Measurements from ENCODE around the gene CAPZB.

GRCh38 chr1:19361611-19362147 lies 123.7 kb downstream of the CAPZB start:
- TF ChIP-seq EZH2 (IDR thresholded peaks at IDR 0.05; ENCODE audit: borderline replicate concordance, low read depth, low read length, severe bottlenecking) (no peak), CTCF (IDR thresholded peaks at IDR 0.05; ENCODE audit: borderline replicate concordance, extremely low read depth, low read length, poor library complexity, severe bottlenecking) (no peak)

Data from DND-41 (cell line).